GM18867 (cell line): ENCODE results near the gene MESD.

Experiments used
- ATAC-seq: cut with Tn5 transposase; IDR thresholded peaks from one replicate; pipeline ENCODE4 v1.9.1; 2021; ENCODE audit warnings: mild to moderate bottlenecking, moderate library complexity; ENCODE audit not compliant: unreplicated experiment

The MESD gene

GRCh38 chr15:81015621-81016488, 26.2 kb upstream of the MESD start:
- no peak for ATAC-seq

- ATAC-seq: no peak
Measured at GRCh38 chr15:81014446-81015093, 25.0 kb upstream of the MESD start.

- ATAC-seq: no peak
Measured at GRCh38 chr15:81013396-81013929, 23.8 kb upstream of the MESD start.

- no peak for ATAC-seq
Measured at GRCh38 chr15:81012588-81012987, 23.0 kb upstream of the MESD start.

- ATAC-seq: no peak
Measured at GRCh38 chr15:81011593-81011992, 22.0 kb upstream of the MESD start.

- no peak for ATAC-seq
Measured at GRCh38 chr15:81010086-81010485, 20.5 kb upstream of the MESD start.

GRCh38 chr15:81008312-81008711, 18.7 kb upstream of the MESD start:
- no peak for ATAC-seq

- ATAC-seq: no peak
Measured at GRCh38 chr15:81007428-81008064, 17.9 kb upstream of the MESD start.

- no peak for ATAC-seq
Measured at GRCh38 chr15:81006124-81006523, 16.5 kb upstream of the MESD start.

- no peak for ATAC-seq
Measured at GRCh38 chr15:81003097-81003350, 13.4 kb upstream of the MESD start.

- no peak for ATAC-seq
Measured at GRCh38 chr15:81002331-81003096, 12.9 kb upstream of the MESD start.

- ATAC-seq: no peak
Measured at GRCh38 chr15:81002009-81002330, 12.4 kb upstream of the MESD start.

- ATAC-seq: peak; percentile 31
Measured at GRCh38 chr15:81001152-81002008, 11.8 kb upstream of the MESD start.

GRCh38 chr15:81000624-81001151, 11.1 kb upstream of the MESD start, which contains the start of gene TLNRD1:
Gene TLNRD1, plus strand, starts transcription at chr15:81000923. Its CDS starts 1,349 bp downstream, at chr15:81002272.
- ATAC-seq: peak; percentile 61

GRCh38 chr15:81000144-81000623, 10.6 kb upstream of the MESD start:
- no peak for ATAC-seq

- no peak for ATAC-seq
Measured at GRCh38 chr15:80999623-81000036, 10.0 kb upstream of the MESD start.

- no peak for ATAC-seq
Measured at GRCh38 chr15:80998251-80998650, 8.6 kb upstream of the MESD start.

GRCh38 chr15:80997692-80998091, 8.1 kb upstream of the MESD start:
- ATAC-seq: no peak

- ATAC-seq: no peak
Measured at GRCh38 chr15:80996247-80996646, 6.6 kb upstream of the MESD start.

- no peak for ATAC-seq
Measured at GRCh38 chr15:80992441-80992840, 2.8 kb upstream of the MESD start.
